ENCODE data around the gene TATDN2. TPM values are rescaled to one million over a fixed set of nuclear protein-coding genes. Genes with fewer than 3 reads are reported as not detected.
"Not testable (repeated sequence)": the region's sequence is repeated elsewhere in the genome, so short reads cannot be mapped to it uniquely, and the experiment has no call there.

The TATDN2 gene
- total RNA-seq, 4 donors from 2014 or later, result 22.7 to 59.7 (median 28.2) TPM

DNA sequence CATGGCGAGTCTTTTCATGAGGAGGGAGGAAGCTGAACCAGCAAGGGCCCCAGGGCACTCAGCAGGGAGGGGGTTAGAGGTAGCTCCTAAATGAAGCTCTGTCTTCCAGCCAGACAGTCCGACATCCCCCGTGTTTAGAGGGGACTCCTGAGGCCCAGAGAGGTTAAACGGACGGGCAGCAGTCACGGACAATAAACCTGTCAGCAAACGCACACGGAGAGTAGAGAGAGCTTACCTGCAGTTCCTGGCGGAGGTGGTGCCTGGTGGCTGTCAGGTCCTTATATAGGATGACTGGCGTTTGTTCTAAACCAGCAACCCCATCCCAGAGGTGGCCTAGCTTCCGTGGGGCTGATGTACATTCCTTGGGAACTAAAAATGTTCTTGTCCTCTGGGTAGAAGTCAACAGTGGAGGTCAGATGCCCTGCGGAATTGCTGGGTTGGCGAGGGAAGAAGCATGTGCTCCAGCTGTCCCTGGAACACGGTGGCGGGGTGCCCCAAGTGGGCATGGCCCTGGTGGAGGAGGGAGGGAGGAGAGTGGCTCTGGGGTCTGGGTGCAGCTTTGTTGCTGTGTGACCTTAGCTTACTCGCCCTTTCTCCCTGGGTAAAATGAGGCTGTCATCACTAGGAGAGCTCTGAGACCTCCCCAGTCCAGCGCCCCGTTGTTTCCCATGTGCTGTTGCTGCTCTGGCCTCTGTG is 42.4 kb downstream of the TATDN2 start:
- no peak for DNase-seq
- TF ChIP-seq POLR2AphosphoS5 (IDR thresholded peaks at IDR 0.05) (no peak), EP300 (IDR thresholded peaks at IDR 0.05; ENCODE audit: low read depth) (no peak), CTCF (IDR thresholded peaks at IDR 0.05) (no peak), POLR2A (IDR thresholded peaks at IDR 0.05) (no peak)
- Histone ChIP-seq H3K27ac (no peak overlapping the region), H3K27me3 (no peaks in the 10 kb centered on the region), H3K4me3 (no peak overlapping the region), H3K9me3 (no peaks in the 10 kb centered on the region), H3K4me1 (no peaks in the 10 kb centered on the region), H3K36me3 (peaks cover 0 to 3% (median 0%) of the 10 kb centered on the region in 4 donors)
- WGBS, 2 donors (ENCODE audit: low coverage in 1 of 2), result 84% methylated on average over 18 of the region's 18 CpGs; no CpG with 5 or more reads in 1 of the 2 donors
- intact Hi-C loops (cut with DNase I; ENCODE audit: low total_unique reads), result no loop called here
- in situ Hi-C loops (cut with MboI; ENCODE audit: low pct_ligation_motif_present in 1 of 4, low pct_unique_long_range_greater_than_20kb in 1 of 4, low sequenced_read_pairs in 3 of 4), result no loop called here

- DNase-seq, result no peak
- peaks cover 0 to 4% (median 0%) of the 10 kb centered on the region in 4 donors for H3K36me3 ChIP-seq
- H3K27me3 ChIP-seq, result no peaks in the 10 kb centered on the region
- in situ Hi-C loops (cut with MboI; ENCODE audit: low pct_ligation_motif_present in 1 of 4, low pct_unique_long_range_greater_than_20kb in 1 of 4, low sequenced_read_pairs in 3 of 4) (no loop called here), intact Hi-C loops (cut with DNase I; ENCODE audit: low total_unique reads) (no loop called here)
- H3K4me3 ChIP-seq, result no peak overlapping the region
- no peak overlapping the region for H3K27ac ChIP-seq
- peaks cover 0 to 3% (median 0%) of the 10 kb centered on the region in 4 donors for H3K4me1 ChIP-seq
- WGBS, 2 donors (ENCODE audit: low coverage in 1 of 2), result 93 to 95% methylated on average over 2 to 6 of the region's 6 CpGs
- TF ChIP-seq EP300 (IDR thresholded peaks at IDR 0.05; ENCODE audit: low read depth), result no peak
- no peak for TF ChIP-seq CTCF (IDR thresholded peaks at IDR 0.05)
- no peak for TF ChIP-seq POLR2A (IDR thresholded peaks at IDR 0.05)
- TF ChIP-seq POLR2AphosphoS5 (IDR thresholded peaks at IDR 0.05), result no peak
- H3K9me3 ChIP-seq, result no peaks in the 10 kb centered on the region
Observed at GRCh38 chr3:10291641-10292040, 43.4 kb downstream of the TATDN2 start.

GRCh38 chr3:10292505-10293419 is 44.5 kb downstream of the TATDN2 start, which contains the start of gene GHRL:
GHRL (minus strand) TSS chr3:10292947; CDS start chr3:10290180, 2,767 bp downstream.
- H3K27me3 ChIP-seq, result no peaks in the 10 kb centered on the region
- peaks cover 0 to 3% (median 0%) of the 10 kb centered on the region in 4 donors for H3K4me1 ChIP-seq
- in situ Hi-C loops (cut with MboI; ENCODE audit: low pct_ligation_motif_present in 1 of 4, low pct_unique_long_range_greater_than_20kb in 1 of 4, low sequenced_read_pairs in 3 of 4), result no loop called here
- no peak for DNase-seq
- no peak within 1 kb of the TSS for H3K4me3 ChIP-seq
- H3K36me3 ChIP-seq, result peaks cover 0 to 4% (median 0%) of the 10 kb centered on the region in 4 donors
- 66 to 79% methylated on average over 7 to 12 of the region's 12 CpGs for WGBS, 2 donors (ENCODE audit: low coverage in 1 of 2)
- no peaks in the 10 kb centered on the region for H3K9me3 ChIP-seq
- TF ChIP-seq POLR2A (IDR thresholded peaks at IDR 0.05) (no peak), EP300 (IDR thresholded peaks at IDR 0.05; ENCODE audit: low read depth) (no peak), CTCF (IDR thresholded peaks at IDR 0.05) (no peak), POLR2AphosphoS5 (IDR thresholded peaks at IDR 0.05) (no peak)
- H3K27ac ChIP-seq, result no peak within 1 kb of the TSS
- intact Hi-C loops (cut with DNase I; ENCODE audit: low total_unique reads), result no loop called here

- 78 to 84% methylated on average over 6 to 12 of the region's 12 CpGs for WGBS, 2 donors (ENCODE audit: low coverage in 1 of 2)
- in situ Hi-C loops (cut with MboI; ENCODE audit: low pct_ligation_motif_present in 1 of 4, low pct_unique_long_range_greater_than_20kb in 1 of 4, low sequenced_read_pairs in 3 of 4), result no loop called here
Observed at GRCh38 chr3:10294030-10294586, 45.8 kb downstream of the TATDN2 start.

DNA sequence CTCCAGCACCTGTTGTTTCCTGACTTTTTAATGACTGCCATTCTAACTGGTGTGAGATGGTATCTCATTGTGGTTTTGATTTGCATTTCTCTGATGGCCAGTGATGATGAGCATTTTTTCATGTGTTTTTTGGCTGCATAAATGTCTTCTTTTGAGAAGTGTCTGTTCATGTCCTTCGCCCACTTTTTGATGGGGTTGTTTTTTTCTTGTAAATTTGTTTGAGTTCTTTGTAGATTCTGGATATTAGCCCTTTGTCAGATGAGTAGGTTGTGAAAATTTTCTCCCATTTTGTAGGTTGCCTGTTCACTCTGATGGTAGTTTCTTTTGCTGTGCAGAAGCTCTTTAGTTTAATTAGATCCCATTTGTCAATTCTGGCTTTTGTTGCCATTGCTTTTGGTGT is 49.8 kb downstream of the TATDN2 start:
- H3K4me3 ChIP-seq; H3K4me1 ChIP-seq; H3K9me3 ChIP-seq; H3K27me3 ChIP-seq; DNase-seq; in situ Hi-C loops (cut with MboI; ENCODE audit: low pct_ligation_motif_present in 1 of 4, low pct_unique_long_range_greater_than_20kb in 1 of 4, low sequenced_read_pairs in 3 of 4); H3K27ac ChIP-seq; intact Hi-C loops (cut with DNase I; ENCODE audit: low total_unique reads): not testable (repeated sequence)
- peaks cover 0 to 29% (median 8%) of the 10 kb centered on the region in 4 donors for H3K36me3 ChIP-seq
- WGBS, 2 donors (ENCODE audit: low coverage in 1 of 2), result no CpG with 5 or more reads among the region's 1 CpG

More at GRCh38 chr3:10294030-10294586, 45.8 kb downstream of the TATDN2 start:
- H3K27ac ChIP-seq, result no peak overlapping the region
- H3K36me3 ChIP-seq, result peaks cover 0 to 4% (median 0%) of the 10 kb centered on the region in 4 donors
- H3K9me3 ChIP-seq, result no peaks in the 10 kb centered on the region
- no peak overlapping the region for H3K4me3 ChIP-seq
- no peak for DNase-seq
- intact Hi-C loops (cut with DNase I; ENCODE audit: low total_unique reads), result no loop called here
- TF ChIP-seq CTCF (IDR thresholded peaks at IDR 0.05) (no peak), POLR2AphosphoS5 (IDR thresholded peaks at IDR 0.05) (no peak), EP300 (IDR thresholded peaks at IDR 0.05; ENCODE audit: low read depth) (no peak), POLR2A (IDR thresholded peaks at IDR 0.05) (no peak)
- H3K4me1 ChIP-seq, result peaks cover 0 to 3% (median 0%) of the 10 kb centered on the region in 4 donors
- no peaks in the 10 kb centered on the region for H3K27me3 ChIP-seq

All from transverse colon (tissue), 4 donors.